Testis (tissue), 2 donors: ENCODE results near the gene UBR2.

Experiments used
- POLR2A ChIP-seq: fragments of 450-650 bp; IDR thresholded peaks from one replicate; pipeline ENCODE4 v1.6.1; 2017; ENCODE audit warnings: antibody characterized with exemption, mild to moderate bottlenecking, moderate library complexity
- TF ChIP-seq, protein P1 (sequence below), 3 experiments: fragments of 450-650 bp in 2 of 3; fragments of 200-600 bp in 1 of 3; sonication (generic) in 1 of 3; IDR thresholded peaks; one replicate each; pipeline ENCODE4 v1.5.1; 2016 to 2019; ENCODE audit warnings: antibody characterized with exemption in 3 of 3, mild to moderate bottlenecking in 2 of 3, moderate library complexity in 1 of 3

GRCh38 chr6:42709871-42710270 is 146.0 kb downstream of the UBR2 start:
- TF ChIP-seq POLR2A: no peak
- TF ChIP-seq, protein P1, sequence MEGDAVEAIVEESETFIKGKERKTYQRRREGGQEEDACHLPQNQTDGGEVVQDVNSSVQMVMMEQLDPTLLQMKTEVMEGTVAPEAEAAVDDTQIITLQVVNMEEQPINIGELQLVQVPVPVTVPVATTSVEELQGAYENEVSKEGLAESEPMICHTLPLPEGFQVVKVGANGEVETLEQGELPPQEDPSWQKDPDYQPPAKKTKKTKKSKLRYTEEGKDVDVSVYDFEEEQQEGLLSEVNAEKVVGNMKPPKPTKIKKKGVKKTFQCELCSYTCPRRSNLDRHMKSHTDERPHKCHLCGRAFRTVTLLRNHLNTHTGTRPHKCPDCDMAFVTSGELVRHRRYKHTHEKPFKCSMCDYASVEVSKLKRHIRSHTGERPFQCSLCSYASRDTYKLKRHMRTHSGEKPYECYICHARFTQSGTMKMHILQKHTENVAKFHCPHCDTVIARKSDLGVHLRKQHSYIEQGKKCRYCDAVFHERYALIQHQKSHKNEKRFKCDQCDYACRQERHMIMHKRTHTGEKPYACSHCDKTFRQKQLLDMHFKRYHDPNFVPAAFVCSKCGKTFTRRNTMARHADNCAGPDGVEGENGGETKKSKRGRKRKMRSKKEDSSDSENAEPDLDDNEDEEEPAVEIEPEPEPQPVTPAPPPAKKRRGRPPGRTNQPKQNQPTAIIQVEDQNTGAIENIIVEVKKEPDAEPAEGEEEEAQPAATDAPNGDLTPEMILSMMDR (IDR thresholded peaks at IDR 0.05): no peak
